Gastrocnemius medialis (tissue), 4 donors: ENCODE results near the gene SP3. TPM values are rescaled to one million over a fixed set of nuclear protein-coding genes. Genes with fewer than 3 reads are reported as not detected.

Experiments used
- ATAC-seq, 2 donors: fragments of 150-250 bp; one replicate each; pipeline ENCODE4 v1.9.1; 2016
- DNase-seq, 2 donors: peaks; one replicate each; pipeline ENCODE4 v3.0.0-alpha.2; 2019
- H3K27ac ChIP-seq, 4 donors: fragments of 200-600 bp; sonication (generic); 1 replicate in 1 of 4; 2 replicates in 3 of 4; pipeline ENCODE4 v1.5.1; 2016 to 2018; ENCODE audit warnings: mild to moderate bottlenecking in 2 of 4, moderate library complexity in 1 of 4
- H3K27me3 ChIP-seq, 3 donors: fragments of 200-600 bp; sonication (generic) in 2 of 3; 1 replicate in 1 of 3; 2 replicates in 2 of 3; pipeline versions ENCODE4 v1.5.1 to v1.6.0; 2016 to 2019; ENCODE audit warnings: mild to moderate bottlenecking in 1 of 3, moderate library complexity in 1 of 3
- H3K36me3 ChIP-seq, 2 donors: fragments of 200-600 bp; sonication (generic) in 1 of 2; one replicate each; pipeline ENCODE4 v1.5.1; 2017 to 2018
- H3K4me1 ChIP-seq, 2 donors: fragments of 200-600 bp; sonication (generic) in 1 of 2; one replicate each; pipeline ENCODE4 v1.5.1; 2016 to 2017; ENCODE audit warnings: mild to moderate bottlenecking in 2 of 2
- H3K4me3 ChIP-seq, 4 donors: fragments of 200-600 bp; sonication (generic) in 3 of 4; 1 replicate in 1 of 4; 2 replicates in 3 of 4; pipeline ENCODE4 v1.5.1; 2016 to 2019; ENCODE audit warnings: mild to moderate bottlenecking in 2 of 4
- H3K9me3 ChIP-seq, 3 donors: fragments of 200-600 bp; sonication (generic) in 2 of 3; 1 replicate in 1 of 3; 2 replicates in 2 of 3; pipeline ENCODE4 v1.5.1; 2016 to 2019
- POLR2A ChIP-seq, 2 donors: fragments of 450-650 bp; IDR thresholded peaks; one replicate each; pipeline ENCODE4 v1.6.1; 2017; ENCODE audit warnings: antibody characterized with exemption in 2 of 2, mild to moderate bottlenecking in 2 of 2, moderate library complexity in 2 of 2
- in situ Hi-C, 4 donors: fragments of 200-750 bp; cut with MboI; loops; one replicate each; pipeline versions ENCODE4 v1.15.0 to v1.8.0; 2017; ENCODE audit warnings: low sequenced_read_pairs in 4 of 4
- intact Hi-C: fragments of 100-400 bp; cut with DNase I; formaldehyde crosslinking; loops from one replicate; pipeline ENCODE4 v1.15.1; 2023; ENCODE audit warnings: low total_unique reads
- total RNA-seq, 4 donors: library from RNA; depleted of rRNA; stranded (reverse); fragments of >200 nt; gene quantifications; one replicate each; pipeline versions ENCODE4 v1.1.0 to v1.2.3, GENCODE V29; 2016
- TF ChIP-seq, protein P1 (sequence below), 5 experiments: fragments of 450-650 bp in 3 of 5; fragments of 200-600 bp in 2 of 5; sonication (generic) in 2 of 5; IDR thresholded peaks in 4 of 5; conservative IDR thresholded peaks in 1 of 5; 1 replicate in 4 of 5; 2 replicates in 1 of 5; pipeline ENCODE4 v1.5.1; 2016 to 2019; ENCODE audit warnings: antibody characterized with exemption in 5 of 5, mild to moderate bottlenecking in 3 of 5, moderate library complexity in 3 of 5

SP3 gene
- total RNA-seq, 4 donors from 2014 or later: 47.9 to 68.9 (median 58.7) TPM

DNA sequence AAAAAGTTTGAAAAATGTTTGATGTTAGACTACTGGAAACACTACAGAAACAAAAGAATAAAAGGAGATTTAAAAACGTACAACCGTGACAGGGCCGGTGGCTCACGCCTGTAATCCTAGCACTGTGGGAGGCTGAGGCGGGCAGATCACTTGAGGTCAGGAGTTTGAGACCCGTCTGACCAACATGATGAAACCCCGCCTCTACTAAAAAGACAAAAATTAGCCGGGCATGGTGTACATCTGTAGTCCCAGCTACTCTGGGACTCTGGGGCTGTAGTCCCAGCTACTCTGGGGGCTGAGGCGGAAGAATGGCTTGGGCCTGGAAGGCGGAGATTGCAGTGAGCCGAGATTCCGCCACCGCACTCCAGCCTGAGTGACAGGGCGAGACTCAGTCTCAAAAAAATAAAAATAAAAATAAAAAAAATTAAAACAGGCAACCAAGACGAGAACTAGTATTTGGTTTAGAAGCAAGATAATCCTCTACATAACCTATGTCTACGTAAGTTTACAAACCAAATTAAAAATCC is 5.8 kb downstream of the SP3 start:
- intact Hi-C loops (loop anchor here (10.0 kb wide), 1 partner anchor 385 kb away; no protein-coding TSS in a partner anchor), in situ Hi-C loops (no loop called here)
- H3K9me3 ChIP-seq: no peaks in the 10 kb centered on the region
- H3K4me3 ChIP-seq: no peak overlapping the region
- peaks cover 71 to 76% of the 10 kb centered on the region in 2 donors for H3K4me1 ChIP-seq
- TF ChIP-seq POLR2A (IDR thresholded peaks at IDR 0.05): no peak
- TF ChIP-seq, protein P1, sequence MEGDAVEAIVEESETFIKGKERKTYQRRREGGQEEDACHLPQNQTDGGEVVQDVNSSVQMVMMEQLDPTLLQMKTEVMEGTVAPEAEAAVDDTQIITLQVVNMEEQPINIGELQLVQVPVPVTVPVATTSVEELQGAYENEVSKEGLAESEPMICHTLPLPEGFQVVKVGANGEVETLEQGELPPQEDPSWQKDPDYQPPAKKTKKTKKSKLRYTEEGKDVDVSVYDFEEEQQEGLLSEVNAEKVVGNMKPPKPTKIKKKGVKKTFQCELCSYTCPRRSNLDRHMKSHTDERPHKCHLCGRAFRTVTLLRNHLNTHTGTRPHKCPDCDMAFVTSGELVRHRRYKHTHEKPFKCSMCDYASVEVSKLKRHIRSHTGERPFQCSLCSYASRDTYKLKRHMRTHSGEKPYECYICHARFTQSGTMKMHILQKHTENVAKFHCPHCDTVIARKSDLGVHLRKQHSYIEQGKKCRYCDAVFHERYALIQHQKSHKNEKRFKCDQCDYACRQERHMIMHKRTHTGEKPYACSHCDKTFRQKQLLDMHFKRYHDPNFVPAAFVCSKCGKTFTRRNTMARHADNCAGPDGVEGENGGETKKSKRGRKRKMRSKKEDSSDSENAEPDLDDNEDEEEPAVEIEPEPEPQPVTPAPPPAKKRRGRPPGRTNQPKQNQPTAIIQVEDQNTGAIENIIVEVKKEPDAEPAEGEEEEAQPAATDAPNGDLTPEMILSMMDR (IDR thresholded peaks at IDR 0.05 in 4 of 5, conservative IDR thresholded peaks at IDR 0.05 in 1 of 5): no peak
- peak overlapping the region; percentile 4 to 100 (median 98) for H3K27ac ChIP-seq
- H3K27me3 ChIP-seq: no peaks in the 10 kb centered on the region
- DNase-seq: no peak
- peaks cover 0 to 20% of the 10 kb centered on the region in 2 donors for H3K36me3 ChIP-seq
- ATAC-seq: no peak

DNA sequence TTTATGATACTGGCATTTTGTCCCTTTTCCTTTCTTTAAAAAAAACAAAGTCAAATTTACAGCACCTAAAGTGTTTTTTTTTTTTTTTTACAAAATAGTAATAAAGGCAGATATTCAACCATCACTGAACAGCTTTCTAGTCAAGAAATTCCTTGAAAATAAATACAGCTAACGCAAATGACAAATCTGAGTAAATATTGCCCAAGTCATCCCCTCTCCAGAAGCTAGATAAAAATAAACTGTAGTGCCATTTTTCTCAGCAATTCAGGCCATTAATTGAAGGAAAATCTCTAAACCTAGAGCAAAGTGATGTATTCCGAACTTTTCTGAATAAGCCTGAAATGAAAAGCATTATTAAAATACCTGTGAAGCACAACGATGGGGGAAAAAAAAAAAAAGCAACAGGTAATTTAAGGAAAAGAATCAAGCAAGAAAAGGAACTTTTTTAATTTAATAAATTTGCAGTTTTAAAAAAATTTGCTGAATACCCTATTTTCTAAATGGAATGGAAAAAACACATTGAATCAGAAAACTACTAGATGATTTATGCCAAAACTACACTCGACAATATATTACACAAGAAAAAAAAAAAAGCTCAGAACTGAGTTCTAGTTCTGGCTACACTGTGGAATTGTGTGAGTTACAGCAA is 6.9 kb downstream of the SP3 start:
- Histone ChIP-seq H3K9me3 (no peaks in the 10 kb centered on the region), H3K4me1 (peaks cover 82 to 83% of the 10 kb centered on the region in 2 donors), H3K27ac (peak overlapping the region in 3 of 4 donors; percentile 1 to 100 (median 98)), H3K27me3 (no peaks in the 10 kb centered on the region), H3K4me3 (no peak overlapping the region), H3K36me3 (peaks cover 0 to 20% of the 10 kb centered on the region in 2 donors)
- TF ChIP-seq, protein P1 (IDR thresholded peaks at IDR 0.05 in 4 of 5, conservative IDR thresholded peaks at IDR 0.05 in 1 of 5): no peak
- no peak for TF ChIP-seq POLR2A (IDR thresholded peaks at IDR 0.05)
- in situ Hi-C loops (no loop called here), intact Hi-C loops (loop anchor here (10.0 kb wide), 1 partner anchor 386 kb away; no protein-coding TSS in a partner anchor)
- DNase-seq: no peak
- ATAC-seq: no peak

- no peak for ATAC-seq
- Histone ChIP-seq H3K36me3 (peaks cover 0 to 20% of the 10 kb centered on the region in 2 donors), H3K4me3 (no peak overlapping the region), H3K9me3 (no peaks in the 10 kb centered on the region), H3K27ac (peak overlapping the region; percentile 1 to 22 (median 12)), H3K27me3 (no peaks in the 10 kb centered on the region), H3K4me1 (peaks cover 83 to 84% of the 10 kb centered on the region in 2 donors)
- intact Hi-C loops: loop anchor here (10.0 kb wide), 1 partner anchor 387 kb away; no protein-coding TSS in a partner anchor
- no peak for DNase-seq
- in situ Hi-C loops: no loop called here
- TF ChIP-seq, protein P1 (IDR thresholded peaks at IDR 0.05 in 4 of 5, conservative IDR thresholded peaks at IDR 0.05 in 1 of 5): no peak
- TF ChIP-seq POLR2A (IDR thresholded peaks at IDR 0.05): no peak
Observed at GRCh38 chr2:173957517-173957916, 7.7 kb downstream of the SP3 start.

- ATAC-seq: no peak
- H3K27ac ChIP-seq: no peak overlapping the region
- no peak for TF ChIP-seq POLR2A (IDR thresholded peaks at IDR 0.05)
- TF ChIP-seq, protein P1 (IDR thresholded peaks at IDR 0.05 in 4 of 5, conservative IDR thresholded peaks at IDR 0.05 in 1 of 5): no peak
- H3K9me3 ChIP-seq: no peaks in the 10 kb centered on the region
- no peaks in the 10 kb centered on the region for H3K27me3 ChIP-seq
- peaks cover 83 to 85% of the 10 kb centered on the region in 2 donors for H3K4me1 ChIP-seq
- DNase-seq: no peak
- intact Hi-C loops: loop anchor here (10.0 kb wide), 1 partner anchor 388 kb away; no protein-coding TSS in a partner anchor
- H3K4me3 ChIP-seq: no peak overlapping the region
- in situ Hi-C loops: no loop called here
- peaks cover 0 to 19% of the 10 kb centered on the region in 2 donors for H3K36me3 ChIP-seq
Observed at GRCh38 chr2:173956454-173956853, 8.7 kb downstream of the SP3 start.
